Uterus (tissue), 2 donors: ENCODE results near the gene KCNN3.

Experiments used
- CTCF ChIP-seq, 4 experiments: fragments of 200-600 bp in 2 of 4; fragments of 450-650 bp in 2 of 4; sonication (generic) in 2 of 4; IDR thresholded peaks; one replicate each; pipeline ENCODE4 v1.5.1; 2016 to 2019; ENCODE audit warnings: antibody characterized with exemption in 4 of 4, mild to moderate bottlenecking in 2 of 4, moderate library complexity in 1 of 4
- POLR2A ChIP-seq, 2 donors: fragments of 450-650 bp; IDR thresholded peaks; one replicate each; pipeline ENCODE4 v1.6.1; 2016; ENCODE audit warnings: antibody characterized with exemption in 2 of 2, mild to moderate bottlenecking in 1 of 2, moderate library complexity in 1 of 2

- TF ChIP-seq CTCF (IDR thresholded peaks at IDR 0.05), result no peak
- no peak for TF ChIP-seq POLR2A (IDR thresholded peaks at IDR 0.05)
Measured at GRCh38 chr1:154741741-154742495, 128.2 kb downstream of the KCNN3 start.
